Naive thymus-derived CD8-positive, alpha-beta T cell (primary cell): ENCODE measurements around the gene MLIP. TPM values are rescaled to one million over a fixed set of nuclear protein-coding genes. Genes with fewer than 3 reads are reported as not detected.
"Not testable (repeated sequence)": the region's sequence is repeated elsewhere in the genome, so short reads cannot be mapped to it uniquely, and the experiment has no call there.

ENCODE experiments used
- ATAC-seq, 2 donors: fragments of 150-1000 bp; cut with Tn5 transposase in 1 of 2; sonication (Bioruptor Pico), chemical (Tn5 transposase) in 1 of 2; 1 replicate in 1 of 2; 2 replicates in 1 of 2; pipeline ENCODE4 v1.10.0; 2021; ENCODE audit warnings: mild to moderate bottlenecking in 2 of 2, moderate library complexity in 2 of 2
- POLR2A ChIA-PET: fragments of 350-600 bp; sonication (Branson Sonifier 250); formaldehyde crosslinking; loops from one replicate; lab custom pipeline; 2021; ENCODE audit warnings: antibody characterized with exemption; lab: Charles Lee
- DNase-seq, 10 donors: peaks; one replicate each; pipeline versions ENCODE4 v3.0.0 to v3.0.0-alpha.2; 2020 to 2022
- H3K27ac Mint-ChIP-seq, 10 donors: one replicate each; pipeline ENCODE4 v1.8.0; 2020 to 2022; ENCODE audit warnings: mild to moderate bottlenecking in 10 of 10, mixed read lengths in 10 of 10, moderate library complexity in 4 of 10, inconsistent platforms in 1 of 10
- H3K27me3 Mint-ChIP-seq, 5 donors: one replicate each; pipeline ENCODE4 v1.8.0; 2021 to 2022; ENCODE audit warnings: mixed read lengths in 5 of 5
- H3K36me3 Mint-ChIP-seq, 3 donors: one replicate each; pipeline ENCODE4 v1.8.0; 2020 to 2022; ENCODE audit warnings: mixed read lengths in 3 of 3, mild to moderate bottlenecking in 2 of 3, inconsistent platforms in 1 of 3
- H3K4me1 Mint-ChIP-seq, 4 donors: one replicate each; pipeline ENCODE4 v1.8.0; 2021 to 2022; ENCODE audit warnings: mixed read lengths in 4 of 4
- H3K4me3 Mint-ChIP-seq, 10 donors: one replicate each; pipeline ENCODE4 v1.8.0; 2020 to 2022; ENCODE audit warnings: mild to moderate bottlenecking in 10 of 10, mixed read lengths in 10 of 10, moderate library complexity in 6 of 10, inconsistent platforms in 1 of 10
- H3K9me3 Mint-ChIP-seq, 9 donors: one replicate each; pipeline ENCODE4 v1.8.0; 2020 to 2022; ENCODE audit warnings: mixed read lengths in 9 of 9, mild to moderate bottlenecking in 3 of 9, inconsistent platforms in 1 of 9, moderate library complexity in 1 of 9
- polyA plus RNA-seq, 3 donors: library from polyadenylated mRNA; unstranded; fragments of 300-500 nt; fragmentation: Illumina TruSeq; gene quantifications; one replicate each; pipeline ENCODE4 v1.2.3, GENCODE V29; 2021
- total RNA-seq, 8 experiments: library from RNA in 2 of 8; stranded (reverse) in 2 of 8; gene quantifications; one replicate each; pipeline ENCODE4 v1.2.3 and lab custom pipeline; 2021 to 2026

Gene MLIP
- total and polyA plus RNA-seq, 5 experiments from 2014 or later = not detected

DNA sequence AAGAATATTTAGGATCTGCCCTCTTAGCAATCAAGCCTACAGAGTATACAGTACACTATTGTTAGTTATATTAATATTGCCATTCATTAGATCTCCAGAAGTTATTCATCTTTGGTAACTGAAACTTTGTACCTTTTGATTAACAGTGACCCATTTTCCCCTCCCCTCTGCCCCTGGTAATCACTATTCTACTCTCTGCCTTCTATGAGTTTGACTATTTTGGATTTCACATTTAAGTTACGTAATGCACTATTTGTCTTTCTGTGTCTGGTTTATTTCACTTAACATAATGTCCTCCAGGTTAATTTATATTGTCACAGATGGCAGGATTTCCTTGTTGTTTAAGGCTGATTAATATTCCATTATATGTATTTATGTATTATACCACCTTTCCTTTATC is 111.0 kb downstream of the MLIP start:
- H3K4me1 Mint-ChIP-seq = no peaks in the 10 kb centered on the region
- no peaks in the 10 kb centered on the region for H3K27me3 Mint-ChIP-seq
- no peak overlapping the region for H3K27ac Mint-ChIP-seq
- H3K9me3 Mint-ChIP-seq = peaks cover 0 to 15% (median 5%) of the 10 kb centered on the region in 9 donors
- no peak for ATAC-seq
- H3K4me3 Mint-ChIP-seq = no peak overlapping the region
- POLR2A ChIA-PET = no interaction called here
- no peaks in the 10 kb centered on the region for H3K36me3 Mint-ChIP-seq
- no peak for DNase-seq

DNA sequence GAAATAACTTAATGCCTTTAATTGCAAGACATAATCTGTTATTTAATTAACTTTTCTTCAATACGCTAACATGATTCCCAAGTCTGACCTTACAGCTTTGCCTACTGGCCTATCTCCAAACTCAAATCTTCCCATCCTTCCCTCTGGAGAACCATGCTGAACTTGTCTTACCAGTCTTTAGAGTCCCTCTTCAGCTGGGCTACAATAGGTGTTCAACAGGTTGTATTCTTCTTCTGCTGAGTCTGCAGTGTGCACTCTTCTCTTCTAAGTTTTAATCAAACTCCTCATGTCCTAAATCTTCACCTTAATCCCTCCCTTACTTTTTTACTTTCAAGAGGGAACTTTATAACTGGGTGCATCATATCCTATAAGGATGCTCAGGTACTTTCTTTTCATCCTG is 121.5 kb downstream of the MLIP start:
- POLR2A ChIA-PET = no interaction called here
- no peaks in the 10 kb centered on the region for H3K4me1 Mint-ChIP-seq
- H3K27me3 Mint-ChIP-seq = peaks cover 0 to 2% (median 0%) of the 10 kb centered on the region in 5 donors
- ATAC-seq = no peak
- H3K9me3 Mint-ChIP-seq = peaks cover 0 to 9% (median 2%) of the 10 kb centered on the region in 9 donors
- H3K4me3 Mint-ChIP-seq = no peak overlapping the region
- H3K27ac Mint-ChIP-seq = no peak overlapping the region
- DNase-seq = no peak
- H3K36me3 Mint-ChIP-seq = no peaks in the 10 kb centered on the region

DNA sequence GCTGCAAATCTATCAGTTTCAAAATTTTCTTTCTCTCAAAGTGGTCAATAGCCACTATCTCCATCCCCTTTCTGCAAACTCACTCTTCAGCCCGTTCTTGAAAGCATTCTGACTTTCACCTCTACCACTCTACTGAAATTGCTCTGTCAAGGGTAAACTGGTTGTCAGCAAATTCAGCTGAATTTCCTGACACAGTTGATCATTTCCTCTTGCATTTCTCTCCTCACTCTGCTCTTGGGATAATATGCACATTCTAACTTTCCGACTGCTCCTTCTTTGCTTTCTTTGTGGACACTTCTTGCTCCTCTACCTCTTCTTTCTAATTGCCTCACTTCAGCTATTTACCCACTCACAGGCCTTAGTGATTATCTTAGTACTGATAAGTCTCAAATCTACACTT is 123.3 kb downstream of the MLIP start:
- H3K4me1 Mint-ChIP-seq = no peaks in the 10 kb centered on the region
- no peak overlapping the region for H3K27ac Mint-ChIP-seq
- DNase-seq = no peak
- POLR2A ChIA-PET = no interaction called here
- H3K36me3 Mint-ChIP-seq = no peaks in the 10 kb centered on the region
- no peak for ATAC-seq
- no peak overlapping the region for H3K4me3 Mint-ChIP-seq
- peaks cover 0 to 9% (median 0%) of the 10 kb centered on the region in 9 donors for H3K9me3 Mint-ChIP-seq
- H3K27me3 Mint-ChIP-seq = peaks cover 0 to 2% (median 0%) of the 10 kb centered on the region in 5 donors

DNA sequence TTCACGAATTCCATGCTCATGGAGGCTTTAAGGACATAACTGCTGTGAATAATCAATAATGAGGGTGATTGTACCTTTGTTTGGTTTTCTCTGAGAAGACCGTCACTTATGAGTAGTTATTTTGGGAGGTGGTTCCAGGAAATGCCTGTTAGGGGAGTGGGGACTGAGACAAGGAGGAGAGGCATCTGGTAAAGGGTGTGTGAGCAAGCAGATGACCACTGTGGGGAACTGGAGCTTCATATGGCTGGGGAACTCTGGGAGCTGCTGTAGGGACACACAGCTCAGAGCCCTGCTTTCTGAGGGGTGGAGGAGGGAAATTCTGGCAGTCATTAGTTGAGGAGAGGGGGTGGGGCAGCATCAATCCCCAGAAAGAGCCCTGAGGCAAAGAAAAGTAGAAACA is 125.7 kb downstream of the MLIP start:
- POLR2A ChIA-PET = no interaction called here
- no peaks in the 10 kb centered on the region for H3K4me1 Mint-ChIP-seq
- H3K27ac Mint-ChIP-seq = no peak overlapping the region
- ATAC-seq = no peak
- DNase-seq = no peak
- H3K27me3 Mint-ChIP-seq = no peaks in the 10 kb centered on the region
- no peak overlapping the region for H3K4me3 Mint-ChIP-seq
- no peaks in the 10 kb centered on the region for H3K36me3 Mint-ChIP-seq
- peaks cover 0 to 9% (median 0%) of the 10 kb centered on the region in 9 donors for H3K9me3 Mint-ChIP-seq

DNA sequence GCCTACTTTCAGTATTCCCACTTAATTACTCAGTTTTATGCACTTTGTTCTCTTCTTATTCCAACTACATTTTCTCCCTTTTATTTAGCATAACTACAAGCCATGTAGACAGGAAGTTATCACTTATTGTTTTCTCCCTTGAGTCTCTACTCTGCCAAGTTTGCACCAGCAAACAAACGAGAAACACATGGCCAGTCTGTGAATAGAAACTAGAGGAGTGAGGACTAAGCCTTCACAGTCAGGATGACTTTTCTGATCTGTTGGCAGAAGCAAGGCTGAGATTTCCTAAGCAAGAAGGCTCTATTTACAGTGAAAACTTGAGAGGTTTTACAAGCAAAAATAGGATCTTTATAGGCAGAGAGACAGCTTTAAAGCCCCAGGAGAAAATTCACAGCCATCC is 127.2 kb downstream of the MLIP start:
- Mint-ChIP-seq H3K27ac (no peak overlapping the region), H3K4me3 (no peak overlapping the region), H3K27me3 (no peaks in the 10 kb centered on the region), H3K36me3 (no peaks in the 10 kb centered on the region), H3K4me1 (no peaks in the 10 kb centered on the region), H3K9me3 (peaks cover 0 to 3% (median 0%) of the 10 kb centered on the region in 9 donors)
- ATAC-seq (no peak), DNase-seq (no peak)
- POLR2A ChIA-PET = no interaction called here

DNA sequence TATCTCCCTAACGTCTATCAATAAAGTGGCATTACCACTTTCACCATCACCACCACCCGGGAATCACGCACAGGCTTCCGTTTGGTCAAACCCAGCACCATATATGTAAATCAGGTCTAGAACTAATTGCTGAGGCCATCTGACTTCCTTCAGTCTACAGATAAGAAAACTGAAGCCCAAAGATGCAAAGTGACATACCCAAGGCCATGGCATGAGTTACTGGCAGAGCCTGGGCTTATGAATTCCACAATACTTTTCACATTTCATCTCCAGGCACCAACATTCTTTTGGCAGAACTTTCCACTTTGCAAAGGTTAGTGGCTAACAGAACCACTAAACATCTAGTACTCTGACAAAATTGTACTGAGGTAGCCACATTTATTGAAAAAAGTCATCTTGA is 132.5 kb downstream of the MLIP start:
- no peak overlapping the region for H3K4me3 Mint-ChIP-seq

DNA sequence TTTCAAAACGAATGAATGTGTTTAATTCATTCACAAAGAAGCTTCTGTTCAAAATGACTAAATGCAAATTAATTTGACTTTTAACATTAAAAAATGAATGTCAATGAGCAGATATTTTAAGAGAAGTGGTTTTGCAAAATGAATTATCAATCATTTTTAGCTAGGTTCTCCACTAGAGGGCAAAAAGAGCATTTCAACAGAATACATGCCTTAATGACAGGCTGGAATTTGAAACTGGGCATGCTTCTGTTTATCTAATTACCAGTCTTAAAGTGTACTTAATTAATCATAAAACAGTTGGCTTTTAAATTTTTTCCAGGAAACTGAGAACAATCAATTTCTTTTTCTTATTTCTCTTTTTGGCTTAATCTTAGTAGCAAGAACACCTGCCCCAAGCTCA is 133.2 kb downstream of the MLIP start:
- DNase-seq (no peak), ATAC-seq (no peak)
- Mint-ChIP-seq H3K27ac (no peak overlapping the region), H3K36me3 (no peaks in the 10 kb centered on the region), H3K4me1 (no peaks in the 10 kb centered on the region), H3K27me3 (no peaks in the 10 kb centered on the region), H3K9me3 (no peaks in the 10 kb centered on the region), H3K4me3 (no peak overlapping the region)
- POLR2A ChIA-PET = no interaction called here

More for the DNA sequence above, 132.5 kb downstream of the MLIP start:
- Mint-ChIP-seq H3K4me1 (no peaks in the 10 kb centered on the region), H3K9me3 (no peaks in the 10 kb centered on the region), H3K27ac (no peak overlapping the region), H3K36me3 (no peaks in the 10 kb centered on the region), H3K27me3 (no peaks in the 10 kb centered on the region)
- ATAC-seq (no peak), DNase-seq (no peak)
- POLR2A ChIA-PET = no interaction called here

DNA sequence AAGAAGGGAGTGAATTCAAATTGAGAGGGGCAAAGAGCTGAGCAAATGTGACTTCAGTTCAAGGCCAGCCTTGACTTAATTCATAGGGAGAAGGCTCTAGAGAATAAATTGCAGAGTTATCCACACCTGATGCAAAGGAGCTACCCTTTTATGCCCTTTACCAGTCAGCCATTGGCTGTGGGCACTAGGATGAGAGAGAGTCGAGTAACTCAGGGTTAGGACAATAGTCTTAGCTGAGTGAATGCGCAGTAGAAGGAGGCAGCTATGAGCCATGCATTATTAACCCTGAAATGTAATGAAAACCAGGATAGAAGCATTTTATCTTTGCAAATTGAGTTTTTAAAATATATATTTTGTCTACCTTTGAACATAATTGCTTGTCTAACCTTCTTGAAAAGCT is 134.0 kb downstream of the MLIP start:
- Mint-ChIP-seq H3K4me1 (no peaks in the 10 kb centered on the region), H3K27ac (no peak overlapping the region), H3K4me3 (no peak overlapping the region), H3K36me3 (no peaks in the 10 kb centered on the region), H3K27me3 (no peaks in the 10 kb centered on the region), H3K9me3 (peaks cover 0 to under 1% (median 0%) of the 10 kb centered on the region in 9 donors)
- DNase-seq (no peak), ATAC-seq (no peak)
- POLR2A ChIA-PET = no interaction called here

DNA sequence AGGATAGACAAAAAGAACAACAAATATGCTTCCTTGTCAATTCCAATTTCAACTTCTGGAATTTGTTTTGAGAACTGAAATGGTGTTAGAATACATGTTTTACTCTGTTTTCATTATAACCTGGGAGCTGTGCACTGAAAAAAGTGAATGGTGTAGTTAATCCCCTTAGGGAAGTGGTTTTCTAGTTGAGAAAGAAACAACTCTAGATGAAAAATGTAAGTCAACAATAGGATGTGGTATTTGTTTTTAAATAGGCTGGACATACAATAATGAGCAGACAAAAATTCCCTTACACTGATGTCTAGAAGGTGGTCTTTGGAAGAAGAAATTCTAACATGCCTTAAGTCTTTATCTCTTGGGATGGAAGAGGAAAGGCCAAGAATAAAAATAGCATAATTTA is 137.1 kb downstream of the MLIP start:
- no peaks in the 10 kb centered on the region for H3K4me1 Mint-ChIP-seq
- no peaks in the 10 kb centered on the region for H3K27me3 Mint-ChIP-seq
- no peak overlapping the region for H3K4me3 Mint-ChIP-seq
- no peak overlapping the region for H3K27ac Mint-ChIP-seq
- no peak for ATAC-seq
- POLR2A ChIA-PET = no interaction called here
- no peak for DNase-seq
- H3K9me3 Mint-ChIP-seq = peaks cover 0 to 8% (median 0%) of the 10 kb centered on the region in 9 donors
- no peaks in the 10 kb centered on the region for H3K36me3 Mint-ChIP-seq

DNA sequence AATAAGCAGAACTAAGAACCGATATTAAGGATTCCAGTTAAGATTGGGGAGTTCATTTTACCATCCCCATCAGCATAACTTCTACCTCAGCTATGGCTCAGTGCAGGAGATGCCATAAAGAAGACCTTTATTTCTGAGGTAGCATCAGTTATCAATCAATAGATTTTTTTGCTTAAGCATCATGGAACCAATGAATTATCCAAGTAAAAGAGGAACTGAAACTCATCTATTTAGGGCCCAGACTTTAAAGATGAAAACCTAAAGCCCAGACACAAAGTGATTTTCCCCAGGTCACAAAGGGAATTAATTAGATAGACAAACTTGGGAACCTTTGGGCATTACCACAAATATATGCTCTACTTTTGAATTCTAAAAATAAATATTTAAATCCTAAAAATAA is 137.8 kb downstream of the MLIP start:
- peaks cover 0 to 8% (median 0%) of the 10 kb centered on the region in 9 donors for H3K9me3 Mint-ChIP-seq
- no peaks in the 10 kb centered on the region for H3K36me3 Mint-ChIP-seq
- no peak overlapping the region for H3K4me3 Mint-ChIP-seq
- H3K27ac Mint-ChIP-seq = no peak overlapping the region
- no peak for DNase-seq
- ATAC-seq = no peak
- POLR2A ChIA-PET = no interaction called here
- H3K27me3 Mint-ChIP-seq = no peaks in the 10 kb centered on the region
- H3K4me1 Mint-ChIP-seq = no peaks in the 10 kb centered on the region

DNA sequence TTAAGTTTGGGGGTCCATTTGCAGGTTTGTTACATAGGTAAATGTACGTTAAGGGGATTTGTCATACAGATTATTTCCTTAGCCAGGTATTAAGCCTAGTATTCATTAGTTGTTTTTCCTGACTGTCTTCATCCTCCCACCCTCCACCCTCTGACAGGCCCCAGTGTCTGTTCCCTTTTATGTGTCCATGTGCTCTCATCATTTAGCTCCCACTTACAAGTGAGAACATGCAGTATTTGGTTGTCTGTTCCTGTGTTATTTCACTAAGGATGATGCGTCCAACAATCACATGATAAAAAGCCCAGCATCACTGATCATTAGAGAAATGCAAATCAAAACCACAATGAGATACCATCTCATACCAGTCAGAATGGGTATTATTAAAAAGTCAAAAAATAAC is 138.6 kb downstream of the MLIP start:
- DNase-seq, ATAC-seq, H3K4me1 Mint-ChIP-seq, H3K36me3 Mint-ChIP-seq, H3K9me3 Mint-ChIP-seq, POLR2A ChIA-PET, H3K27me3 Mint-ChIP-seq, H3K27ac Mint-ChIP-seq, H3K4me3 Mint-ChIP-seq: not testable (repeated sequence)

DNA sequence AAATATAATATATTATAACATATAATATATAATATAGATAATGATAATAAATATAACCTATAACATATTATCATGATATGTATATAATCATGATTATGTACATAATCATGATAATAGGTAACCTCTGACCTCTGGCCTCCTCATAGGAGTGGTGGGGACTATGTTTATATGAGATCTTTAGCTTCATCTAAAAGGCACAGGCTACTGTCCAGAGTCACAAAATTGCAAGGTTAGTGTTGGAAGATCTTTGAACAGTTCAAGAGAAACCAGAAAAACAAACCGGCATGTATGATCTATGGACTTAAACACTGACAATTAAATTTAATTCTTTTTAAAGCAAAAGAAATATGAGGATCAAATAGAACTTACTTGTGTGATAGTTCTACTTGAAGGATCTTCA is 141.3 kb downstream of the MLIP start:
- no peak for ATAC-seq
- peaks cover 0 to 9% (median 5%) of the 10 kb centered on the region in 9 donors for H3K9me3 Mint-ChIP-seq
- H3K36me3 Mint-ChIP-seq = no peaks in the 10 kb centered on the region

DNA sequence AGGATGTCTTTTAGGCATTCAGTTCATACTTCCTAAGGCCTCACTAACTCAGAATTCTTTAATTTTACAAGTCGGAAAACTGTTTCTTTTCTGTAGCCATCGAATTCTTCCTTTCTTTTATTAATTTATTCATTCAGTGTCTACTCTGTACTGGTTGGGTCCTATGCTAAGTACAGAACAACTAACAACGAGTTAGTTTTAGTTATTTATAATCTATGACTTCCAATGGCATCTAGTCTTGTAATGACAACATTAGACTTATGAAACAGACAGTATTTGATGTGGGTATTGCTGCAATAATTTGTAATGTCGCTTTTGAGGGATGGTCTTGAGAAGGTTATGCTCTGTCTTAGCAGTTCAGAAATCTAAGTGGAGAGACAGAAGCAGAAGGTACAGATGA is 141.7 kb downstream of the MLIP start:
- Mint-ChIP-seq H3K4me1 (no peaks in the 10 kb centered on the region), H3K27ac (no peak overlapping the region), H3K4me3 (no peak overlapping the region), H3K36me3 (no peaks in the 10 kb centered on the region), H3K27me3 (peaks cover 0 to 1% (median 0%) of the 10 kb centered on the region in 5 donors), H3K9me3 (peaks cover 0 to 9% (median 5%) of the 10 kb centered on the region in 9 donors)
- POLR2A ChIA-PET = no interaction called here
- no peak for DNase-seq
- no peak for ATAC-seq

More for the DNA sequence above, 141.3 kb downstream of the MLIP start:
- DNase-seq = no peak
- POLR2A ChIA-PET = no interaction called here
- peaks cover 0 to 1% (median 0%) of the 10 kb centered on the region in 5 donors for H3K27me3 Mint-ChIP-seq
- no peak overlapping the region for H3K4me3 Mint-ChIP-seq
- H3K4me1 Mint-ChIP-seq = no peaks in the 10 kb centered on the region
- no peak overlapping the region for H3K27ac Mint-ChIP-seq

DNA sequence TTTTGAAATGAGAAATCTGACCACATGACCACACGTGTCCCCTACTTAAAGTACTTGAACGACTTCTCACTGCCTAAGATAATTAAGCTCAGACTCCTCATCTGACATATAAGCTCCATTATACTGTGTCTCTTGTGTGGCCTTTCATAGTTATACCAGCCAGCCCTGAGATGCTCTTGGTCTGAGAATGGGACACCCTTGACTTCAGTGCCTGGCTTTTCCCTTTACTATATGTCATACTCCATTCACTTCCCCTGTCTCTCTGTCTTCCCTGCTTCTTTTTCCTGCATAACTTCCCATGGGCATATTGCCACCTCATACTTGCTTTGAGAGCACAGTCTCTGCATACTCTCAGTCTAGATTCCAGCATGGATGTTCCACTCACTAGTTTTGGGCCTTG is 143.6 kb downstream of the MLIP start:
- Mint-ChIP-seq H3K27ac (no peak overlapping the region), H3K27me3 (peaks cover 0 to 1% (median 0%) of the 10 kb centered on the region in 5 donors), H3K4me3 (no peak overlapping the region), H3K9me3 (peaks cover 0 to 9% (median 5%) of the 10 kb centered on the region in 9 donors), H3K36me3 (no peaks in the 10 kb centered on the region), H3K4me1 (no peaks in the 10 kb centered on the region)
- no peak for ATAC-seq
- DNase-seq = no peak
- POLR2A ChIA-PET = no interaction called here
